Frontal cortex (tissue), 4 donors: ENCODE data around the gene YWHAG. TPM values are rescaled to one million over a fixed set of nuclear protein-coding genes. Genes with fewer than 3 reads are reported as not detected.
"Not testable (repeated sequence)": the region's sequence is repeated elsewhere in the genome, so short reads cannot be mapped to it uniquely, and the experiment has no call there.

Experiments used
- DNase-seq, 2 donors: peaks; one replicate each; pipeline ENCODE4 v3.0.0; 2012; ENCODE audit warnings: low spot score in 2 of 2
- FAIRE-seq: peaks from 2 replicates; lab custom pipeline; 2012; peaks lifted over from hg19 to GRCh38; lab: Jason Lieb, UNC
- total RNA-seq: library from RNA; depleted of rRNA; stranded (reverse); fragments of >200 nt; gene quantifications from one replicate; pipeline ENCODE4 v1.2.3, GENCODE V29; 2014
- donor health status: control.
- donor health status: control.
- donor health status: control.

YWHAG gene
- total RNA-seq, 1 donor from 2014 or later = 404 TPM

GRCh38 chr7:76303202-76304147 lies 55.3 kb downstream of the YWHAG start:
- FAIRE-seq = no peak

GRCh38 chr7:76302347-76303201 lies 56.2 kb downstream of the YWHAG start, which contains the start of gene HSPB1:
TSS of gene HSPB1 (plus strand) at chr7:76302673. CDS start at chr7:76302713, 40 bp downstream.
- peak; percentile 70 to 82 for DNase-seq
- FAIRE-seq = no peak

More at GRCh38 chr7:76303202-76304147, 55.3 kb downstream of the YWHAG start:
- peak; percentile 64 to 68 for DNase-seq

- FAIRE-seq = no peak
- DNase-seq = no peak
Measured at GRCh38 chr7:76301000-76301399, 57.8 kb downstream of the YWHAG start.

- no peak for FAIRE-seq
- DNase-seq = no peak
Measured at GRCh38 chr7:76300166-76300731, 58.5 kb downstream of the YWHAG start.

- FAIRE-seq (no peak), DNase-seq (no peak)
Measured at GRCh38 chr7:76296743-76297740, 61.7 kb downstream of the YWHAG start.

- FAIRE-seq (no peak), DNase-seq (peak; percentile 78 to 79)
Measured at GRCh38 chr7:76294344-76295024, 64.3 kb downstream of the YWHAG start.

GRCh38 chr7:76293407-76293901 lies 65.3 kb downstream of the YWHAG start:
- DNase-seq = no peak
- no peak for FAIRE-seq

- FAIRE-seq, DNase-seq: not testable (repeated sequence)
Measured at GRCh38 chr7:76292911-76293310, 65.9 kb downstream of the YWHAG start.

- DNase-seq = no peak
- no peak for FAIRE-seq
Measured at GRCh38 chr7:76292213-76292573, 66.6 kb downstream of the YWHAG start.

GRCh38 chr7:76291351-76292212 lies 67.2 kb downstream of the YWHAG start:
- DNase-seq = peak; percentile 76 to 86
- no peak for FAIRE-seq

GRCh38 chr7:76290847-76291350 lies 67.9 kb downstream of the YWHAG start:
- not testable (repeated sequence) for DNase-seq, FAIRE-seq

GRCh38 chr7:76286842-76287403 lies 71.9 kb downstream of the YWHAG start:
- no peak for FAIRE-seq
- DNase-seq = no peak

GRCh38 chr7:76285604-76286374 lies 73.0 kb downstream of the YWHAG start:
- FAIRE-seq (no peak), DNase-seq (no peak)

GRCh38 chr7:76283254-76284159 lies 75.3 kb downstream of the YWHAG start:
- DNase-seq = no peak
- no peak for FAIRE-seq
